H1 (cell line): Measurements from ENCODE around the gene ABCA6. TPM values are rescaled to one million over a fixed set of nuclear protein-coding genes. Genes with fewer than 3 reads are reported as not detected.
A peak's percentile ranks its signal among the peaks of the same experiment; 100 is the strongest.

Experiments
- CTCF ChIA-PET: fragments of 300-600 bp; sonication (Branson Sonifier 250); formaldehyde crosslinking; loops from one replicate; lab custom pipeline; 2021; ENCODE audit not compliant: partially characterized antibody; lab: Charles Lee
- POLR2A ChIA-PET: fragments of 300-600 bp; sonication (Branson Sonifier 250); formaldehyde crosslinking; loops from one replicate; lab custom pipeline; 2021; ENCODE audit warnings: inconsistent platforms; ENCODE audit not compliant: partially characterized antibody; lab: Charles Lee
- DNase-seq, 2 experiments: peaks; one replicate each; pipeline versions ENCODE4 v3.0.0 to v3.0.0-alpha.2; 2010 to 2022; ENCODE audit warnings: low spot score in 2 of 2, low read depth in 1 of 2, mixed read lengths in 1 of 2
- FAIRE-seq: peaks from 2 replicates; lab custom pipeline; 2011; peaks lifted over from hg19 to GRCh38; lab: Jason Lieb, UNC
- H2AFZ ChIP-seq: 2 replicates; pipeline ENCODE4 v1.8.1; 2012; ENCODE audit warnings: low read length, inconsistent platforms
- H2AK5ac ChIP-seq: 2 replicates; pipeline ENCODE4 v1.6.1; 2013; ENCODE audit warnings: low read depth, low read length
- H2BK120ac ChIP-seq: replicated peaks from 2 replicates; pipeline ENCODE3; 2013; ENCODE audit warnings: low read depth, low read length, inconsistent platforms
- H2BK12ac ChIP-seq: 2 replicates; pipeline ENCODE4 v1.6.1; 2013; ENCODE audit warnings: low read depth, low read length
- H2BK15ac ChIP-seq: 2 replicates; pipeline ENCODE4 v1.6.1; 2013; ENCODE audit warnings: low read length
- H2BK20ac ChIP-seq: 2 replicates; pipeline ENCODE4 v1.6.1; 2013; ENCODE audit warnings: low read length
- H2BK5ac ChIP-seq: 2 replicates; pipeline ENCODE4 v1.6.1; 2013; ENCODE audit warnings: low read depth, low read length
- H3K14ac ChIP-seq: 2 replicates; pipeline ENCODE4 v1.6.1; 2013; ENCODE audit warnings: inconsistent platforms; ENCODE audit not compliant: insufficient read length
- H3K18ac ChIP-seq: 2 replicates; pipeline ENCODE4 v1.6.1; 2013; ENCODE audit warnings: low read length; ENCODE audit errors: extremely low read depth
- H3K23ac ChIP-seq: 2 replicates; pipeline ENCODE4 v1.6.1; 2013; ENCODE audit warnings: inconsistent platforms; ENCODE audit not compliant: insufficient read length
- H3K23me2 ChIP-seq: 2 replicates; pipeline ENCODE4 v1.6.1; 2013; ENCODE audit warnings: low read depth, low read length
- H3K27ac ChIP-seq: 2 replicates; pipeline ENCODE4 v1.6.1; 2011; ENCODE audit warnings: low read depth, low read length, inconsistent platforms
- H3K27me3 ChIP-seq, 4 experiments: replicated peaks in 1 of 4; 1 replicate in 1 of 4; 2 replicates in 3 of 4; pipeline versions ENCODE4 v1.6.1 to v1.8.1; 2011 to 2013; ENCODE audit warnings: low read length in 3 of 4, mild to moderate bottlenecking in 3 of 4, inconsistent platforms in 2 of 4, mixed read lengths in 2 of 4, moderate library complexity in 1 of 4; ENCODE audit not compliant: control insufficient read depth in 3 of 4, insufficient read depth in 3 of 4; ENCODE audit errors: extremely low read depth in 1 of 4
- H3K36me3 ChIP-seq, 4 experiments: 2 replicates each; pipeline versions ENCODE4 v1.6.1 to v1.8.1; 2011 to 2013; ENCODE audit warnings: mild to moderate bottlenecking in 4 of 4, low read length in 3 of 4, moderate library complexity in 2 of 4, control low read depth in 1 of 4, inconsistent platforms in 1 of 4; ENCODE audit not compliant: insufficient read depth in 4 of 4, control insufficient read depth in 2 of 4
- H3K4ac ChIP-seq: replicated peaks from 2 replicates; pipeline ENCODE3; 2013; ENCODE audit warnings: low read length, low read depth, mixed read lengths, inconsistent platforms; ENCODE audit not compliant: insufficient read length
- H3K4me1 ChIP-seq, 4 experiments: replicated peaks in 1 of 4; 1 replicate in 1 of 4; 2 replicates in 3 of 4; pipeline versions ENCODE4 v1.6.1 to v1.8.1; 2011 to 2013; ENCODE audit warnings: low read length in 3 of 4, inconsistent platforms in 2 of 4, mixed read lengths in 1 of 4; ENCODE audit not compliant: insufficient read depth in 4 of 4, control insufficient read depth in 3 of 4
- H3K4me2 ChIP-seq, 2 experiments: 2 replicates each; pipeline versions ENCODE4 v1.6.1 to v1.8.1; 2011 to 2013; ENCODE audit warnings: low read depth in 2 of 2, low read length in 2 of 2, control low read depth in 1 of 2, inconsistent platforms in 1 of 2, mild to moderate bottlenecking in 1 of 2; ENCODE audit not compliant: insufficient read depth in 1 of 2
- H3K4me3 ChIP-seq, 4 experiments: fragments of 200-600, 300-600 bp in 1 of 4; sonication (generic), shearing (Covaris generic), sonication (Bioruptor Twin) in 1 of 4; 2 replicates each; pipeline versions ENCODE4 v1.5.1 to v1.8.1; 2011 to 2016; ENCODE audit warnings: low read length in 4 of 4, low read depth in 3 of 4, control low read depth in 2 of 4, inconsistent platforms in 2 of 4, mild to moderate bottlenecking in 2 of 4, mixed read lengths in 1 of 4, moderate library complexity in 1 of 4; ENCODE audit not compliant: insufficient read depth in 2 of 4; ENCODE audit errors: extremely low read depth in 1 of 4
- H3K56ac ChIP-seq: replicated peaks from 2 replicates; pipeline ENCODE3; 2013; ENCODE audit warnings: low read depth, mild to moderate bottlenecking, mixed read lengths, low read length, inconsistent platforms; ENCODE audit not compliant: insufficient read length
- H3K79me1 ChIP-seq: 2 replicates; pipeline ENCODE4 v1.6.1; 2013; ENCODE audit warnings: low read depth, low read length, control low read depth
- H3K79me2 ChIP-seq, 2 experiments: 2 replicates each; pipeline versions ENCODE4 v1.6.1 to v1.8.1; 2012 to 2013; ENCODE audit warnings: low read length in 2 of 2, mild to moderate bottlenecking in 2 of 2, inconsistent platforms in 1 of 2; ENCODE audit not compliant: insufficient read depth in 2 of 2, control insufficient read depth in 1 of 2
- H3K9ac ChIP-seq, 4 experiments: replicated peaks in 1 of 4; 1 replicate in 1 of 4; 2 replicates in 3 of 4; pipeline versions ENCODE4 v1.6.1 to v1.8.1; 2011 to 2013; ENCODE audit warnings: low read depth in 3 of 4, low read length in 3 of 4, control low read depth in 2 of 4, mild to moderate bottlenecking in 2 of 4, moderate library complexity in 2 of 4, inconsistent platforms in 1 of 4; ENCODE audit errors: extremely low read depth in 1 of 4
- H3K9me3 ChIP-seq, 2 experiments: 2 replicates each; pipeline versions ENCODE4 v1.6.1 to v1.8.1; 2012 to 2013; ENCODE audit warnings: mild to moderate bottlenecking in 2 of 2, moderate library complexity in 2 of 2, control low read depth in 1 of 2, inconsistent platforms in 1 of 2, low read depth in 1 of 2, low read length in 1 of 2, mixed read lengths in 1 of 2; ENCODE audit not compliant: insufficient read depth in 2 of 2
- H4K20me1 ChIP-seq, 2 experiments: replicated peaks in 1 of 2; 2 replicates each; pipeline versions ENCODE3 to v1.8.1; 2011 to 2013; ENCODE audit warnings: inconsistent platforms in 2 of 2, low read length in 2 of 2, mild to moderate bottlenecking in 1 of 2; ENCODE audit not compliant: insufficient read depth in 2 of 2, control insufficient read depth in 1 of 2
- H4K5ac ChIP-seq: 2 replicates; pipeline ENCODE4 v1.6.1; 2013; ENCODE audit warnings: low read length, low read depth, mixed read lengths, inconsistent platforms; ENCODE audit not compliant: insufficient read length
- H4K8ac ChIP-seq: 2 replicates; pipeline ENCODE4 v1.8.0; 2013; ENCODE audit warnings: mild to moderate bottlenecking, moderate library complexity, low read length, inconsistent platforms; ENCODE audit not compliant: insufficient read depth; ENCODE audit errors: extremely low read depth
- H4K91ac ChIP-seq: replicated peaks from 2 replicates; pipeline ENCODE3; 2013; ENCODE audit warnings: low read length, mixed read lengths, inconsistent platforms; ENCODE audit not compliant: insufficient read length
- CHD1 ChIP-seq: IDR thresholded peaks from 2 replicates; pipeline ENCODE4 v1.6.1; 2012; ENCODE audit warnings: low read depth, low read length, improper control_type of control experiment
- TEAD4 ChIP-seq: IDR thresholded peaks from 2 replicates; pipeline ENCODE4 v1.6.1; 2012; ENCODE audit warnings: low read depth, low read length, inconsistent platforms, mixed read lengths
- WGBS, 2 experiments: shearing (Covaris generic) in 1 of 2; methylation state at CpG; one replicate each; pipeline versions ENCODE4 v1.1.6 to v1.1.7; 2013 to 2015; ENCODE audit warnings: low lambda C conversion rate in 2 of 2, mixed read lengths in 2 of 2, inconsistent platforms in 1 of 2, low coverage in 1 of 2, missing lambda C conversion rate in 1 of 2; ENCODE audit not compliant: insufficient replicate concordance in 2 of 2, insufficient coverage in 1 of 2, insufficient read length in 1 of 2; ENCODE audit errors: extremely low coverage in 1 of 2, missing lambda C conversion rate in 1 of 2; 5-methylcytosine and 5-hydroxymethylcytosine counted together
- polyA plus RNA-seq, 7 experiments: library from polyadenylated mRNA; depleted of rRNA in 3 of 7; stranded (reverse) in 5 of 7; unstranded in 2 of 7; fragments of >200 nt in 5 of 7; fragments of 200-250 nt in 2 of 7; gene quantifications; 1 replicate in 5 of 7; 2 replicates in 1 of 7; 4 replicates in 1 of 7; pipeline versions ENCODE4 v1.2.1 to v1.2.3, GENCODE V29; 2011 to 2013; ENCODE audit warnings: missing spikeins in 2 of 7, mixed read lengths in 2 of 7
- total RNA-seq: library from RNA; stranded (reverse); fragmentation: NEBNext Ultra II Directional; extraction: Animal tissue kit (Norgen Biotek cat#: 25700); gene quantifications from 2 replicates; pipeline ENCODE4 v1.2.1, GENCODE V29; 2021

Gene ABCA6
- total and polyA plus RNA-seq, 2 of the 8 experiments (the other 6 are each of a cell fraction or from before 2014, with no cell fraction given) = not detected

GRCh38 chr17:69069226-69069750 lies 72.4 kb downstream of the ABCA6 start:
- H3K4me2 ChIP-seq = no peak overlapping the region
- H3K23me2 ChIP-seq = no peaks in the 10 kb centered on the region
- H2BK120ac ChIP-seq = no peak overlapping the region
- no peak overlapping the region for H3K4ac ChIP-seq
- no peaks in the 10 kb centered on the region for H3K9me3 ChIP-seq
- no peak overlapping the region for H2BK5ac ChIP-seq
- no peaks in the 10 kb centered on the region for H3K27me3 ChIP-seq
- H3K56ac ChIP-seq = no peak overlapping the region
- no peak overlapping the region for H3K9ac ChIP-seq
- DNase-seq = no peak
- no peak overlapping the region for H2BK15ac ChIP-seq
- no peaks in the 10 kb centered on the region for H3K79me1 ChIP-seq
- H2AK5ac ChIP-seq = no peak overlapping the region
- CTCF ChIA-PET = interaction anchor here (1.0 to 3.4 kb wide), 4 partner anchors 10 to 371 kb away, joined by 3 to 20 read pairs (median 10); no protein-coding TSS in a partner anchor
- no peaks in the 10 kb centered on the region for H3K79me2 ChIP-seq
- peaks cover 0 to 5% (median 0%) of the 10 kb centered on the region in 4 experiments; a peak in 2 of 7 replicates for H3K4me1 ChIP-seq
- H4K8ac ChIP-seq = no peak overlapping the region
- WGBS, 2 experiments = 87% methylated on average over 5 of the region's 5 CpGs; no CpG with 5 or more reads in 1 of the 2 experiments
- no peak overlapping the region for H3K23ac ChIP-seq
- H3K18ac ChIP-seq = no peak overlapping the region
- H2BK12ac ChIP-seq = no peak overlapping the region
- H3K4me3 ChIP-seq = no peak overlapping the region
- H4K20me1 ChIP-seq = no peaks in the 10 kb centered on the region
- TF ChIP-seq CHD1 (no peak), TEAD4 (0 out of 2 replicates have a peak, but pooled peaks have one; percentile 43)
- TF ChIP-seq, all 59 proteins: peak for 1
- Histone ChIP-seq H3K14ac (no peak overlapping the region), H2BK20ac (no peak overlapping the region), H3K36me3 (no peaks in the 10 kb centered on the region), H2AFZ (peak overlapping the region; percentile 89), H4K5ac (no peak overlapping the region), H4K91ac (no peak overlapping the region), H3K27ac (no peak overlapping the region)
- POLR2A ChIA-PET = no interaction called here
- no peak for FAIRE-seq
